GM12873 (cell line): Measurements from ENCODE around the gene CDH24.

Experiments used
- CTCF ChIP-seq: IDR thresholded peaks from 2 replicates; pipeline ENCODE4 v1.5.1; 2012; ENCODE audit warnings: low read depth, mild to moderate bottlenecking, moderate library complexity, low read length, control low read depth; ENCODE audit not compliant: insufficient read depth; ENCODE audit errors: missing control alignments

CDH24 gene

GRCh38 chr14:23044840-23045239 is 12.5 kb downstream of the CDH24 start:
- TF ChIP-seq CTCF: no peak

- no peak for TF ChIP-seq CTCF
These were observed 13.6 kb downstream of the CDH24 start for GRCh38 chr14:23043754-23044153.

- no peak for TF ChIP-seq CTCF
These were observed 14.2 kb downstream of the CDH24 start for GRCh38 chr14:23043145-23043544.

- no peak for TF ChIP-seq CTCF
These were observed 15.0 kb downstream of the CDH24 start, which contains the start of gene PSMB11 for GRCh38 chr14:23042162-23042965. Gene PSMB11 (plus strand): TSS chr14:23042212. CDS start chr14:23042226, 14 bp downstream.

- TF ChIP-seq CTCF: no peak
These were observed 15.6 kb downstream of the CDH24 start for GRCh38 chr14:23041729-23042128.

- no peak for TF ChIP-seq CTCF
These were observed 17.2 kb downstream of the CDH24 start for GRCh38 chr14:23040100-23040499.

GRCh38 chr14:23035303-23036144 is 21.8 kb downstream of the CDH24 start:
- TF ChIP-seq CTCF: no peak
